GM19455 (cell line): ENCODE measurements around the gene RNU2-63P.
"Not testable (repeated sequence)": the region's sequence is repeated elsewhere in the genome, so short reads cannot be mapped to it uniquely, and the experiment has no call there.

Experiments used
- ATAC-seq: cut with Tn5 transposase; IDR thresholded peaks from one replicate; pipeline ENCODE4 v1.9.1; 2021; ENCODE audit not compliant: unreplicated experiment

RNU2-63P gene

GRCh38 chr2:88032070-88032702, 15.8 kb upstream of the RNU2-63P start:
- no peak for ATAC-seq

- ATAC-seq = no peak
These were observed 12.6 kb upstream of the RNU2-63P start for GRCh38 chr2:88028931-88029330.

- no peak for ATAC-seq
These were observed 11.5 kb upstream of the RNU2-63P start for GRCh38 chr2:88027697-88028389.

GRCh38 chr2:88024509-88024908, 8.2 kb upstream of the RNU2-63P start:
- no peak for ATAC-seq

- no peak for ATAC-seq
These were observed 6.2 kb upstream of the RNU2-63P start for GRCh38 chr2:88022669-88022921.

- no peak for ATAC-seq
These were observed 3.6 kb upstream of the RNU2-63P start for GRCh38 chr2:88019985-88020384.

GRCh38 chr2:88018909-88019308, 2.6 kb upstream of the RNU2-63P start:
- no peak for ATAC-seq

GRCh38 chr2:88018077-88018805, 1.9 kb upstream of the RNU2-63P start:
- not testable (repeated sequence) for ATAC-seq

GRCh38 chr2:88017780-88018038, 1.4 kb upstream of the RNU2-63P start:
- ATAC-seq = not testable (repeated sequence)

- ATAC-seq = peak; percentile 62
These were observed 823 bp upstream of the RNU2-63P start for GRCh38 chr2:88016960-88017779.

GRCh38 chr2:88011011-88011410, 5.3 kb downstream of the RNU2-63P start:
- ATAC-seq = no peak

- no peak for ATAC-seq
These were observed 6.2 kb downstream of the RNU2-63P start for GRCh38 chr2:88010136-88010535.

- no peak for ATAC-seq
These were observed 9.4 kb downstream of the RNU2-63P start for GRCh38 chr2:88006912-88007439.

GRCh38 chr2:88005776-88006175, 10.6 kb downstream of the RNU2-63P start:
- no peak for ATAC-seq

- ATAC-seq = no peak
These were observed 13.1 kb downstream of the RNU2-63P start for GRCh38 chr2:88003074-88003755.

GRCh38 chr2:88002359-88002707, 14.0 kb downstream of the RNU2-63P start:
- no peak for ATAC-seq

GRCh38 chr2:88000474-88000873, 15.9 kb downstream of the RNU2-63P start:
- not testable (repeated sequence) for ATAC-seq

GRCh38 chr2:87996570-87996969, 19.8 kb downstream of the RNU2-63P start:
- ATAC-seq = no peak

GRCh38 chr2:87995756-87996155, 20.6 kb downstream of the RNU2-63P start:
- no peak for ATAC-seq

GRCh38 chr2:87994304-87994850, 22.0 kb downstream of the RNU2-63P start:
- ATAC-seq = not testable (repeated sequence)

- ATAC-seq = not testable (repeated sequence)
These were observed 23.8 kb downstream of the RNU2-63P start for GRCh38 chr2:87992569-87992968.
